Liver (tissue), 9 donors: ENCODE data around the gene RAB32. TPM values are rescaled to one million over a fixed set of nuclear protein-coding genes. Genes with fewer than 3 reads are reported as not detected.

ENCODE experiments used
- DNase-seq: peaks from one replicate; pipeline ENCODE4 v3.0.0-alpha.2; 2017; ENCODE audit warnings: low spot score
- H3K27ac ChIP-seq, 2 donors: one replicate each; pipeline ENCODE4 v1.7.0; 2013; ENCODE audit warnings: inconsistent platforms in 2 of 2, low read length in 2 of 2, control low read depth in 1 of 2, low read depth in 1 of 2, mild to moderate bottlenecking in 1 of 2
- H3K27me3 ChIP-seq, 4 donors: one replicate each; pipeline versions ENCODE4 v1.6.1 to v1.7.0; 2013; ENCODE audit warnings: low read length in 3 of 4, inconsistent platforms in 1 of 4, mild to moderate bottlenecking in 1 of 4, moderate library complexity in 1 of 4; ENCODE audit not compliant: control insufficient read depth in 4 of 4, insufficient read depth in 4 of 4
- H3K36me3 ChIP-seq, 4 donors: one replicate each; pipeline versions ENCODE4 v1.6.1 to v1.7.0; 2013; ENCODE audit warnings: low read length in 3 of 4, mild to moderate bottlenecking in 3 of 4, low read depth in 1 of 4, moderate library complexity in 1 of 4; ENCODE audit not compliant: control insufficient read depth in 4 of 4, insufficient read depth in 3 of 4
- H3K4me1 ChIP-seq, 4 donors: one replicate each; pipeline versions ENCODE4 v1.6.1 to v1.7.0; 2013; ENCODE audit warnings: low read length in 3 of 4, mild to moderate bottlenecking in 3 of 4, moderate library complexity in 1 of 4; ENCODE audit not compliant: control insufficient read depth in 4 of 4, insufficient read depth in 4 of 4
- H3K4me3 ChIP-seq, 3 donors: one replicate each; pipeline versions ENCODE4 v1.6.1 to v1.7.0; 2013; ENCODE audit warnings: low read length in 3 of 3, control low read depth in 1 of 3, low read depth in 1 of 3, mild to moderate bottlenecking in 1 of 3
- H3K9ac ChIP-seq, 2 donors: one replicate each; pipeline ENCODE4 v1.7.0; 2013; ENCODE audit warnings: low read length in 2 of 2, mild to moderate bottlenecking in 2 of 2, moderate library complexity in 2 of 2, control low read depth in 1 of 2, low read depth in 1 of 2
- H3K9me3 ChIP-seq, 4 donors: one replicate each; pipeline versions ENCODE4 v1.6.1 to v1.7.0; 2013; ENCODE audit warnings: low read length in 3 of 4; ENCODE audit not compliant: control insufficient read depth in 4 of 4
- ATF3 ChIP-seq: IDR thresholded peaks from 2 replicates; pipeline ENCODE4 v1.6.1; 2016; ENCODE audit warnings: antibody characterized with exemption
- CTCF ChIP-seq: fragments of 150-350 bp; IDR thresholded peaks from 2 replicates; pipeline ENCODE4 v1.5.1; 2017; ENCODE audit warnings: improper control_type of control experiment, low read depth, low read length; ENCODE audit not compliant: missing input control
- EGR1 ChIP-seq, 2 donors: IDR thresholded peaks; 2 replicates each; pipeline ENCODE4 v1.6.1; 2016 to 2018; ENCODE audit warnings: antibody characterized with exemption in 2 of 2, low read depth in 2 of 2
- FOXA1 ChIP-seq: IDR thresholded peaks from 2 replicates; pipeline ENCODE4 v1.6.1; 2016; ENCODE audit warnings: antibody characterized with exemption
- FOXA2 ChIP-seq: IDR thresholded peaks from 2 replicates; pipeline ENCODE4 v1.6.1; 2016; ENCODE audit warnings: antibody characterized with exemption
- GABPA ChIP-seq, 2 donors: IDR thresholded peaks in 1 of 2; conservative IDR thresholded peaks in 1 of 2; 2 replicates each; pipeline ENCODE4 v1.6.1; 2016; ENCODE audit warnings: antibody characterized with exemption in 2 of 2, mild to moderate bottlenecking in 1 of 2, moderate library complexity in 1 of 2
- HNF4A ChIP-seq, 2 donors: conservative IDR thresholded peaks; 2 replicates each; pipeline ENCODE4 v1.6.1; 2016; ENCODE audit warnings: antibody characterized with exemption in 2 of 2, mild to moderate bottlenecking in 2 of 2
- HNF4G ChIP-seq: IDR thresholded peaks from 2 replicates; pipeline ENCODE4 v1.6.1; 2016; ENCODE audit warnings: antibody characterized with exemption
- JUND ChIP-seq, 2 donors: IDR thresholded peaks; 2 replicates each; pipeline ENCODE4 v1.6.1; 2016; ENCODE audit warnings: antibody characterized with exemption in 2 of 2
- MAX ChIP-seq: IDR thresholded peaks from 2 replicates; pipeline ENCODE4 v1.6.1; 2016; ENCODE audit warnings: antibody characterized with exemption
- NR2F2 ChIP-seq: IDR thresholded peaks from 2 replicates; pipeline ENCODE4 v1.6.1; 2016; ENCODE audit warnings: antibody characterized with exemption
- RAD21 ChIP-seq, 2 donors: IDR thresholded peaks; 2 replicates each; pipeline ENCODE4 v1.6.1; 2016; ENCODE audit warnings: antibody characterized with exemption in 2 of 2, mild to moderate bottlenecking in 2 of 2
- REST ChIP-seq: IDR thresholded peaks from 2 replicates; pipeline ENCODE4 v1.6.1; 2016; ENCODE audit warnings: antibody characterized with exemption, mild to moderate bottlenecking
- RXRA ChIP-seq, 2 donors: IDR thresholded peaks; 2 replicates each; pipeline ENCODE4 v1.6.1; 2017 to 2018; ENCODE audit warnings: antibody characterized with exemption in 2 of 2, mild to moderate bottlenecking in 1 of 2
- SP1 ChIP-seq: IDR thresholded peaks from 2 replicates; pipeline ENCODE4 v1.6.1; 2018; ENCODE audit warnings: antibody characterized with exemption, mild to moderate bottlenecking
- TAF1 ChIP-seq: conservative IDR thresholded peaks from 2 replicates; pipeline ENCODE4 v1.6.1; 2016; ENCODE audit warnings: antibody characterized with exemption, mild to moderate bottlenecking
- YY1 ChIP-seq: IDR thresholded peaks from 2 replicates; pipeline ENCODE4 v1.6.1; 2016; ENCODE audit warnings: antibody characterized with exemption, mild to moderate bottlenecking
- WGBS: extraction: QIAGEN DNeasy Blood & Tissue Kit; methylation state at CpG from one replicate; pipeline ENCODE4 v1.1.7; 2013; 5-methylcytosine and 5-hydroxymethylcytosine counted together
- polyA plus RNA-seq, 2 donors: library from polyadenylated mRNA; stranded (reverse) in 1 of 2; unstranded in 1 of 2; fragments of 200-250 nt in 1 of 2; fragments of >200 nt in 1 of 2; fragmentation: Nextera tagmentation in 1 of 2; extraction: Ambion mirVana in 1 of 2; gene quantifications; one replicate each; pipeline versions ENCODE4 v1.2.1 to v1.2.3, GENCODE V29; 2013 to 2015
- total RNA-seq, 2 donors: library from RNA; depleted of rRNA; stranded (reverse); fragments of >200 nt; gene quantifications; one replicate each; pipeline ENCODE4 v1.2.3, GENCODE V29; 2014
- donor health status: healthy.
- donor health status: healthy.
- donor health status: healthy.
- donor health status: healthy.
- donor health status: healthy.

The RAB32 gene
- total and polyA plus RNA-seq, 4 donors = 13.6 to 49.9 (median 31.1) TPM

- H3K4me3 ChIP-seq = no peak overlapping the region
- WGBS = 87% methylated on average over 2 of the region's 2 CpGs
- peaks cover 2 to 9% (median 5%) of the 10 kb centered on the region in 4 donors for H3K36me3 ChIP-seq
- H3K27ac ChIP-seq = no peak overlapping the region
- no peak for DNase-seq
- TF ChIP-seq RAD21 (IDR thresholded peaks at IDR 0.05) = no peak
- TF ChIP-seq SP1 = no peak
- TF ChIP-seq FOXA2 = no peak
- no peak for TF ChIP-seq NR2F2
- no peak for TF ChIP-seq HNF4A (conservative IDR thresholded peaks at IDR 0.05)
- TF ChIP-seq GABPA (IDR thresholded peaks at IDR 0.05 in 1 of 2, conservative IDR thresholded peaks at IDR 0.05 in 1 of 2) = no peak
- TF ChIP-seq HNF4G = no peak
- no peak for TF ChIP-seq ATF3
- TF ChIP-seq REST = no peak
- no peak for TF ChIP-seq EGR1 (IDR thresholded peaks at IDR 0.05; ENCODE audit: low read depth in 2 of 2)
- no peak for TF ChIP-seq TAF1
- TF ChIP-seq CTCF = no peak
- no peak for TF ChIP-seq RXRA (IDR thresholded peaks at IDR 0.05)
- no peak for TF ChIP-seq FOXA1
- TF ChIP-seq JUND (IDR thresholded peaks at IDR 0.05) = no peak
- no peak for TF ChIP-seq MAX
- no peak for TF ChIP-seq YY1
- H3K9me3 ChIP-seq = no peaks in the 10 kb centered on the region
- H3K27me3 ChIP-seq = no peaks in the 10 kb centered on the region
- no peak overlapping the region for H3K9ac ChIP-seq
- H3K4me1 ChIP-seq = peaks cover 10 to 32% (median 15%) of the 10 kb centered on the region in 4 donors
Measured at GRCh38 chr6:146548898-146549374, 5.3 kb downstream of the RAB32 start.

GRCh38 chr6:146550911-146551310, 7.3 kb downstream of the RAB32 start:
- 71% methylated on average over 6 of the region's 6 CpGs for WGBS
- no peak for TF ChIP-seq CTCF
- peaks cover 0 to 14% (median 2%) of the 10 kb centered on the region in 4 donors for H3K4me1 ChIP-seq
- no peaks in the 10 kb centered on the region for H3K27me3 ChIP-seq
- H3K4me3 ChIP-seq = no peak overlapping the region
- H3K36me3 ChIP-seq = peaks cover 10 to 20% (median 17%) of the 10 kb centered on the region in 4 donors
- H3K27ac ChIP-seq = no peak overlapping the region
- H3K9me3 ChIP-seq = no peaks in the 10 kb centered on the region
- no peak for DNase-seq
- H3K9ac ChIP-seq = no peak overlapping the region
